GM23338 (cell line): ENCODE data around the gene RPA1. TPM values are rescaled to one million over a fixed set of nuclear protein-coding genes. Genes with fewer than 3 reads are reported as not detected.

ENCODE experiments used
- ATAC-seq: fragments of 200-7000 bp; cut with Tn5 transposase; 3 replicates; pipeline ENCODE4 v1.9.1; 2020
- DNase-seq: peaks from one replicate; pipeline ENCODE4 v3.0.0-alpha.2; 2015; ENCODE audit warnings: low spot score
- H2AFZ ChIP-seq: fragments of 200-600 bp; sonication (generic); 2 replicates; pipeline ENCODE4 v1.8.0; 2016; ENCODE audit warnings: antibody characterized with exemption, mild to moderate bottlenecking, moderate library complexity
- H3F3A ChIP-seq: fragments of 200-600 bp; sonication (generic); replicated peaks from 2 replicates; pipeline ENCODE4 v1.8.0; 2017; ENCODE audit warnings: antibody characterized with exemption, mixed run types, low read depth
- H3K27ac ChIP-seq: fragments of 200-600 bp; sonication (generic); 2 replicates; pipeline ENCODE4 v1.6.1; 2016; ENCODE audit warnings: low read depth
- H3K27me3 ChIP-seq: fragments of 200-600 bp; sonication (generic); 2 replicates; pipeline ENCODE4 v1.8.0; 2016; ENCODE audit warnings: mild to moderate bottlenecking, mixed run types, moderate library complexity; ENCODE audit not compliant: insufficient read depth
- H3K36me3 ChIP-seq: fragments of 200-600 bp; sonication (generic); 2 replicates; pipeline ENCODE4 v1.8.0; 2016; ENCODE audit warnings: mild to moderate bottlenecking; ENCODE audit not compliant: insufficient read depth
- H3K4me1 ChIP-seq: fragments of 200-600 bp; sonication (generic); 2 replicates; pipeline ENCODE4 v1.8.0; 2016; ENCODE audit warnings: mild to moderate bottlenecking, moderate library complexity; ENCODE audit not compliant: insufficient read depth
- H3K4me2 ChIP-seq: fragments of 200-600 bp; sonication (generic); 2 replicates; pipeline ENCODE4 v1.7.1; 2017; ENCODE audit warnings: mixed run types
- H3K4me3 ChIP-seq: fragments of 200-600 bp; sonication (generic); 2 replicates; pipeline ENCODE4 v1.6.1; 2016; ENCODE audit warnings: mixed run types
- H3K79me2 ChIP-seq: fragments of 200-600 bp; sonication (generic); replicated peaks from 2 replicates; pipeline ENCODE4 v1.8.0; 2017; ENCODE audit warnings: mild to moderate bottlenecking; ENCODE audit not compliant: insufficient read depth
- H3K9me2 ChIP-seq: fragments of 200-600 bp; sonication (generic); 2 replicates; pipeline ENCODE4 v1.8.0; 2017; ENCODE audit not compliant: insufficient read depth
- H4K20me1 ChIP-seq: fragments of 200-600 bp; sonication (generic); replicated peaks from 2 replicates; pipeline ENCODE4 v1.8.0; 2017; ENCODE audit warnings: mild to moderate bottlenecking; ENCODE audit not compliant: insufficient read depth
- H3K27ac Mint-ChIP-seq: 2 replicates; pipeline ENCODE4 v1.8.0; 2020; ENCODE audit warnings: inconsistent platforms, mild to moderate bottlenecking, moderate library complexity, mixed read lengths
- H3K27me3 Mint-ChIP-seq: 3 replicates; pipeline ENCODE4 v1.8.0; 2022; ENCODE audit warnings: low read depth, mild to moderate bottlenecking, moderate library complexity, mixed read lengths, inconsistent platforms; ENCODE audit not compliant: insufficient read depth, poor library complexity
- H3K36me3 Mint-ChIP-seq: 3 replicates; pipeline ENCODE4 v1.8.0; 2021; ENCODE audit warnings: low read depth, mild to moderate bottlenecking, inconsistent platforms, moderate library complexity, mixed read lengths
- H3K4me1 Mint-ChIP-seq: 3 replicates; pipeline ENCODE4 v1.8.0; 2020; ENCODE audit warnings: mild to moderate bottlenecking, inconsistent platforms, mixed read lengths
- H3K4me3 Mint-ChIP-seq: 3 replicates; pipeline ENCODE4 v1.8.0; 2021; ENCODE audit warnings: moderate library complexity, mild to moderate bottlenecking, inconsistent platforms, mixed read lengths
- H3K9me3 Mint-ChIP-seq: 3 replicates; pipeline ENCODE4 v1.8.0; 2020; ENCODE audit warnings: moderate library complexity, mild to moderate bottlenecking, inconsistent platforms, mixed read lengths
- CTCF ChIP-seq, 2 experiments: fragments of 200-600 bp in 1 of 2; sonication (generic) in 1 of 2; conservative IDR thresholded peaks; 2 replicates each; pipeline versions ENCODE4 v1.5.1 to v1.6.1; 2016 to 2017; ENCODE audit warnings: antibody characterized with exemption in 2 of 2, low read depth in 2 of 2, mild to moderate bottlenecking in 2 of 2, moderate library complexity in 1 of 2
- EZH2 ChIP-seq: fragments of 200-600 bp; sonication (generic); IDR thresholded peaks from one replicate; pipeline ENCODE4 v1.8.0; 2017; ENCODE audit warnings: antibody characterized with exemption, mild to moderate bottlenecking, low read depth; ENCODE audit not compliant: unreplicated experiment
- JUNB ChIP-seq: IDR thresholded peaks from one replicate; pipeline ENCODE4 v1.6.1; 2016; ENCODE audit warnings: antibody characterized with exemption; ENCODE audit not compliant: unreplicated experiment
- NANOG ChIP-seq: IDR thresholded peaks from 2 replicates; pipeline ENCODE4 v1.6.1; 2016; ENCODE audit warnings: antibody characterized with exemption, borderline replicate concordance
- STAT1 ChIP-seq: IDR thresholded peaks from one replicate; pipeline ENCODE4 v1.6.1; 2016; ENCODE audit warnings: antibody characterized with exemption; ENCODE audit not compliant: unreplicated experiment
- ZNF114 ChIP-seq: fragments of 250-450 bp; sonication (Bioruptor Pico); IDR thresholded peaks from 2 replicates; pipeline ENCODE4 v1.5.0; 2020; ENCODE audit warnings: mild to moderate bottlenecking, moderate library complexity
- ZNF462 ChIP-seq: fragments of 250-450 bp; sonication (Bioruptor Pico); IDR thresholded peaks from 2 replicates; pipeline ENCODE4 v1.5.0; 2020; ENCODE audit warnings: mild to moderate bottlenecking, moderate library complexity
- polyA plus RNA-seq: library from polyadenylated mRNA; unstranded; fragments of >200 nt; fragmentation: Nextera tagmentation; extraction: Ambion mirVana; gene quantifications from 2 replicates; pipeline ENCODE4 v1.2.1, GENCODE V29; 2016
- total RNA-seq: library from RNA; depleted of rRNA; stranded (reverse); fragments of >200 nt; shearing (Covaris generic); gene quantifications from 2 replicates; pipeline ENCODE4 v1.2.3, GENCODE V29; 2014

The RPA1 gene
- total and polyA plus RNA-seq, 2 experiments from 2014 or later = 33.7 to 52.1 TPM

GRCh38 chr17:1947743-1948516 is 118.1 kb downstream of the RPA1 start:
- no peaks in the 10 kb centered on the region for H3K36me3 ChIP-seq
- H3K9me2 ChIP-seq = no peaks in the 10 kb centered on the region
- no peaks in the 10 kb centered on the region for H3K36me3 Mint-ChIP-seq
- H3K4me3 Mint-ChIP-seq = no peak overlapping the region
- peak; percentile 28 for ATAC-seq
- no peak overlapping the region for H3K27ac ChIP-seq
- H3K27me3 Mint-ChIP-seq = peaks cover 26% of the 10 kb centered on the region
- no peaks in the 10 kb centered on the region for H3K79me2 ChIP-seq
- H3F3A ChIP-seq = no peaks in the 10 kb centered on the region
- H3K27ac Mint-ChIP-seq = no peak overlapping the region
- TF ChIP-seq NANOG = no peak
- TF ChIP-seq STAT1 = no peak
- no peak for TF ChIP-seq JUNB
- no peak for TF ChIP-seq ZNF462 (CRISPR knock-in tag)
- no peak for TF ChIP-seq EZH2
- TF ChIP-seq ZNF114 (CRISPR knock-in tag) = no peak
- no peak for TF ChIP-seq CTCF (conservative IDR thresholded peaks at IDR 0.05; ENCODE audit: low read depth in 2 of 2)
- H3K9me3 Mint-ChIP-seq = no peaks in the 10 kb centered on the region; the same call in 1 of the 3 replicates
- no peak overlapping the region; the same call in 1 of the 2 replicates for H2AFZ ChIP-seq
- no peaks in the 10 kb centered on the region for H3K27me3 ChIP-seq
- H3K4me1 Mint-ChIP-seq = peaks cover 8% of the 10 kb centered on the region
- no peak overlapping the region for H3K4me3 ChIP-seq
- no peaks in the 10 kb centered on the region for H3K4me1 ChIP-seq
- H4K20me1 ChIP-seq = no peaks in the 10 kb centered on the region
- H3K4me2 ChIP-seq = no peak overlapping the region
- no peak for DNase-seq
